ENCODE data around the gene NME7.
"Not testable (repeated sequence)": the region's sequence is repeated elsewhere in the genome, so short reads cannot be mapped to it uniquely, and the experiment has no call there.

NME7 gene

DNA sequence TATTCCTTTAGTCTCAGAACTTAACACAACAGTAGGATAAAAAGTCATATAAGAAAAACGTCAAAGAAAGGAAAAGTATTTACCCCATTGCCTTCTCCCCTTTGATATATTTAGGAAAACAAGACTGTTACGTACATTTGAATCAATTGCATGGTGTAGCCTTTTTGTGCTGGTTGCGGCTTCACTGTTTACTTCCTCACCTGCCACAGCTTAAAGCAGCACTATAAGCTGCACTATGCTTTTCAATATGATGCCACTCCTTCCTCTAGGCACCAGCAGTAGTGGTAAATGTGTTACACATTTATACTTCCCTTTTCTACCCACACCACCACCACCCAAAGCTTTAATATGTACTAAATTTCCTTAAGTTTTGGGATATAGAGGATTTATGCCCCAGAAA, 150.0 kb downstream of the NME7 start:
- no peak for DNase-seq (ENCODE audit: low read depth)

DNA sequence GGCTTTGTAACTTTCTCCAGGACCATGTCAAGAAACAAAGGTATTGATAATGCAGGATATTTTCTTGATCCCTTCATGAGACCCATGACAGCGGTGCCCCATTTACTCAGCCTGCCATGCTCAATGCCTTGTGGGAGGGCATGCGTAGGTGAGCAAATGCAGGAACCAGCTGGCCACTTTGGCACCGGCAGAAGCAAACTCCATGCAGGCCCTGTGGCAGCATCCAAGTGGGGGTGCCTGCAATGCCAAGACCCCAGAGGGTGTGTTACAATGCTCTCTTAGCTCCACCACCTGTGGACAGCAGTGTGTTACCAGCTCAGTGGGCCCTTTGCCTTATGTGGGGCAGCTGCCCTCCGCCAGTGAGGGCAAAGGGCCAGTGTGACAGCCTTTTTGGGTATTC, 153.0 kb downstream of the NME7 start:
- DNase-seq (ENCODE audit: low read depth) = no peak

DNA sequence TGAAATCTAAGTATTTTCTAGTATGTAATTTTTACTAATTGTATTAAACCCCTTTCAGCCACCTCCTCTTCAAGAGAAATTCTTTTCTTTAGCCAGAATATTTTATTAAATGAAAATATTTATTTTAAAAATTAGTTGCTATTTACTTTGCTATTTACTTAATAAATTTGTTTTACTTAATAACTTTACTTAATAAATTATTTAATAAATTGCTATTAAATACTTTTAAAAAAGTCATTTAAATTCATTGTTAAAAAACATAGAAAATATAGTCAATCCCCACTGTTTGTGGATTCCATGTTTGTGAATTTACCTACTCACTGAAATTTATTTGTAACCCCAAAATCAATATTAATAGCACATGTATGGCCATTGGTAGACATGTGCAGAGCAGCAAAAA, 155.5 kb downstream of the NME7 start:
- DNase-seq (ENCODE audit: low read depth) = no peak

DNA sequence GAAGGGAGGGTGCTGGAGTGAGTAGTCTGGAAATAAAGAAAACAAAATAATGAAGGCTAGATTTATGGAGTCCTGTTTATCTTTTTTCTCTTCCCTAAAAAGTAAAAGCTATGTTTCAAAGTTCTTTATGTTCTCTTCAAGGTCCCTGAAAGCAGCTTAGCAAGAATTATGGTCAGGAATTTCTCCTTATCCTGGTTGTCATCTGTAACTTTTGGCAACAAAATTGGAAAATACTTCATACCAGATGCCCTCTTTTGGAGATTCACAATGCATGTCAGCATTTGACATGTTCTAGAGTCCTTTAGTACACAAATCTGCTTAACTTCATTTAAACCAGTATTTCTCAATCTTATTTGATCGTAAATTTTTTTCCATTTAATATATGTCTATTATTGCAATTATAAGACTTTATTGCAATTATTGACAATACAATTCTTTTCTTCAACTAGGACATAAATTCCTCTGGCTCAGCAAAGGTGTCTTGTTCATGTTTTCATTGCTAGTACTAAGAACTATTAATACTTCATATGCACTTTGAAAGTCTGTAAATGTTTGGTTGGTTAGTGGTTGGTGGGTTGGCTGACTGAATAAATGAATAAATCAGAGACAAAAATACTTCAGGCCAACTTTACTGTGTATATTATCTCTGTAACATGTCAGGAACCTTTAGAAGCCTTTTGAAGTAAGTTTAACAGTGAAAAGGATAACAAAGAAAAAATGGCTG, 159.6 kb downstream of the NME7 start:
- no peak for DNase-seq (ENCODE audit: low read depth)

DNA sequence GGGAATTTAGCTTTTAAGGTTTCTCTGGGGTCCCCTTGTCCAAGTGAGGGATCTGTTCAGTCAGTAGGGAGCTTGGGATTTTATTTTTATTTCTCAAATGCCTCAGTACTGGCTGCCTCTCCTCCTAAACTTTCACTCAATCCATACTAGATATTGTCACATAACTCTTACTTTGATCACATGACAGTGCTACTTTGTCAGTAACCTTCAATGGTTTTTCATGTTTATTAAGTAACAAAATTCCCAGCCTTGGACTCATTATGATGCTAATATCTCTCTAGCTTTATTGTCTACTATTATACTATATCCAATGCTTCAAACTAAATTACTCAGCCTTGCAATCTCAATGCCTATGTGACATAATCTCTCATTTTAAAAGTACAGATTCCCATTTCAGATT, 163.4 kb downstream of the NME7 start:
- DNase-seq (ENCODE audit: low read depth) = no peak

GRCh38 chr1:169202791-169203665, 164.6 kb downstream of the NME7 start:
- no peak for DNase-seq (ENCODE audit: low read depth)

DNA sequence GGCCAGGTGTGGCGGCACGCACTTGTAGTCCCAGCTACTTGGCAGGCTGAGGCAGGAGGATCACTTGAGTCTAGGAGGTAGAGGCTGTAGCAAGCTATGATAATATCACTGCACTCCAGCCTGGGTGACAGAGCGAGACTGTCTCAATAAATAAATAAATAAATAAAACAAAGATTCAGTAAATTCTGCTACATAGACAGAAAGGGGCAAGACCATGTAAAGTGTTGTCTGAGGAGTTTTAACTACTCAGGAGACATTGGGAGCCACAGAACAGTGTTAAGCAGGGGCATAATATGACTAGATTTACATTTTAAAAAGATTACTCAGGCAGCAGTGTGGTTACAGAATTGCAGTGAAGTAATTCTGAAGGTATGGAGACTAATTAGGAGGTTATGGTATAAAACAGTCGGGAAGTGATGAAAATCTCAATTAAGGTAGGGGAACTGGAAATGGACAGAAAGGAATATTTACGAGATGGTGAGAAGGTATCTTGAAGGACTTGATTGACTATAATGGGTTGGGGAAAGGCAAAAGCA, 166.4 kb downstream of the NME7 start:
- no peak for DNase-seq (ENCODE audit: low read depth)

DNA sequence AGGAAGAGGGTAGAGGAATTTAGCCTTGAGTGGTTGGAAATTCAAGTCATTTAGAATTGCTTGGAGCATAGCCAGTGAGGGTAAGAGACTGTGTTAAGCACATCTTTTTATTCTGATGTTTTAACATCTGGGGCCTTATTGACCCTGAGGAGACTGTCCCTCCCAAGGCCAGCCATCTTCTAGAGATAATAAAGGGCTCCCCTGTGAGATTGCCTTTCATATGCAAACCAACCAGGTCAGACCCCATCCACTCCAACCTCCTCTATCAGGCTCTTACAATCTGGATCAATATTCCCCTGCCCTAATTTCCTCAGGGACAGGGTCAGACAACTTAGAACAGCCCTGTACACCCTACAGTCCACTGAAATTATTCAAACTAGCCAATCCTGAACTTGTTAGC, 167.3 kb downstream of the NME7 start:
- DNase-seq (ENCODE audit: low read depth) = no peak

DNA sequence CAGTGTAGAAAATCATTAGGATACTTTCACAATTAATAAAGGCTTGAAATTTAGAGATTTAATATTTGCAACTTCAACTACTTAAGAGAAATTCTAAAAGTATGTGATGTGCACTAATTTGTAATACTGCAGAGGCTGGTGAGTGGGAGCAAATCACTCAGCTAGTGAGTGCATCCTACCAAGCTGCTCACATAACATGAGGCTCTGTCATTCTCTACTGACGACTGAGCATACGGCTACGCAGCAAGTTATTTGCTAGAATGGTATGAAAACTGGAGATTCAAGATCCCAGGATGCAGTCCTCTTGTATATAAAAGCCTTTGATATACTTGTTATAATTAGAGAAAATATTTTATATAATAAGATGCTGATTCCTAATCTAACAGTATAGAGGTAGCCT, 171.0 kb downstream of the NME7 start:
- no peak for DNase-seq (ENCODE audit: low read depth)

GRCh38 chr1:169196161-169196560, 171.4 kb downstream of the NME7 start:
- no peak for DNase-seq (ENCODE audit: low read depth)

DNA sequence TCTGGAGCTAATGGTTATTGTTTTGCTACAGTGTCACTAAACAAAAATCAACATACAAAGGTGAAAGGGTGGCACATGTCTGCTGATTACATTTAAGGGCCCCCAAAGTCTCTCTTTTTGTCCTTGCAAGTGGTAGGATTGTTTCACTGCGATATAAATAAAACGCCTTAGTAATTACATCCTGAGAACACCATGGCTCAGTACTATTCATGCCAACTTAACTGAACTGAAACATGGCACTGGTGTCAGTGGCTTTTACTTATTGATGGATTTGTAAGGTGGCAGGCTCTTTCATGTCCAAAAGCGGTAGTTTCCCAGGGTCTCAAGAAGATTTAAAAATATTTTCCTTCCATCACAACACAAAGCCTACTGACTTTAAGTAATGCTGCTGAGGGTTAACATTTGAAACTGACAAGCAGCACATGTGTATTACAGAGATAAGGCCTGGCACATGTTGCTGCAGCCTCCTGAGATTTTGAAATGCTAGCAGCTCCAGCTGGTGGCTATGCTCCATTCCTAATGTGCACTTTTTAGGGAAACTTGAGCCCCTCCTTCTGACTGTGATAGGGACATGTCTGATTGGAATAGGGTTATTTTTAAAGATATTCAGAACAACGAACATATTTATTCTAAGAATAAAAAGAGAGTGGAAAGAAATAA, 174.3 kb downstream of the NME7 start:
- no peak for DNase-seq (ENCODE audit: low read depth)

GRCh38 chr1:169186106-169186505, 181.5 kb downstream of the NME7 start:
- DNase-seq (ENCODE audit: low read depth) = no peak

GRCh38 chr1:169184812-169185211, 182.8 kb downstream of the NME7 start:
- no peak for DNase-seq (ENCODE audit: low read depth)

DNA sequence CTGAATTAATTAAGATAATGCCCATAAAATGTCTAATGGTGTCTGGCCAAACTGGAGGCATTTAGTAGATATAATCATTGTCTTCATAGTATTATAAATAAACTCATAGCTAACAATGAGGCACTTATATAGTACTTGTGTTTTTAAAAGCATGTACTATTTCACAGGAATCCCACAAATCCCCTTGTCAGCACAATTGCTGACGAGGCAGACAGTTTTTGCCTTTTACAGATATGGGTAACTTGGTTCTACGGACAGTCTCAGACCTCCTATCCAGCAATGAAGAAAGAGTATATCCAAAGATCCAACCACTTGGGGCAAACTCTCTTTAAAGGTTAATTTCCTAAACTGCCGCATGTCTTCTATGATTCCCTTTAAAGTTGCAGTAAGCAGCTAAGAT, 187.4 kb downstream of the NME7 start:
- DNase-seq (ENCODE audit: low read depth) = no peak

DNA sequence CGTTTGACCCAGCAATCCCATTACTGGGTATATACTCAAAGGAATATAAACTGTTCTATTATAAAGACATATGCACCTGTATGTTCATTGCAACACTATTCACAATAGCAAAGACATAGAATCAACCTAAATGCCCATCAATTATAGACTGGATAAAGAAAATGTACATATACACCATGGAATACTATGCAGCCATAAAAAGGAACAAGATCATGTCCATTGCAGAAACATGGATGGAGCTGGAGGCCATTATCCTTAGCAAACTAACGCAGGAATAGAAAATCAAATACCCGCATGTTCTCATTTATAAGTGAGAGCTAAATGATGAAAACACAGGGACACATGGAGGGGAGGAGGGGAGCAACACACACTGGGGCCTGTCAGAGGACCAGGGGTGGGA, 188.2 kb downstream of the NME7 start:
- DNase-seq (ENCODE audit: low read depth) = not testable (repeated sequence)

DNA sequence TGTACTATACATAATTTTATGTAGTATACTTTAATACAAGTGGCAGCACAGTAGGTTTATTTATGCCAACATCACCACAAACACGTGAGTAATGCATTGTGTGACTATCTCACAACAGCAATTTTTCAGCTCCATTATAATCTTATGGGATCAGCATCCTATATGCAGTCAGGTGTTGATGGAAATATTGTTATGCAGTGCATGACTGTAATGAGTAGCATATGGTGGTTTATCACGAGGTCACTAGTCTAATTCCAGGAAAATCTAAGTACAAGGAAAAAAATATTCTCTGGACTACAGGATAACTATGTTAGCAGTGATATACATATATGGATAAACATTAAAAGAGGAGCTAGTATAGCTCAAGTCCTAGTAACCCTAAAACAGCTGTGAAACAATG, 192.1 kb downstream of the NME7 start:
- DNase-seq (ENCODE audit: low read depth) = no peak

GRCh38 chr1:169163059-169163458, 204.5 kb downstream of the NME7 start:
- DNase-seq (ENCODE audit: low read depth) = no peak

DNA sequence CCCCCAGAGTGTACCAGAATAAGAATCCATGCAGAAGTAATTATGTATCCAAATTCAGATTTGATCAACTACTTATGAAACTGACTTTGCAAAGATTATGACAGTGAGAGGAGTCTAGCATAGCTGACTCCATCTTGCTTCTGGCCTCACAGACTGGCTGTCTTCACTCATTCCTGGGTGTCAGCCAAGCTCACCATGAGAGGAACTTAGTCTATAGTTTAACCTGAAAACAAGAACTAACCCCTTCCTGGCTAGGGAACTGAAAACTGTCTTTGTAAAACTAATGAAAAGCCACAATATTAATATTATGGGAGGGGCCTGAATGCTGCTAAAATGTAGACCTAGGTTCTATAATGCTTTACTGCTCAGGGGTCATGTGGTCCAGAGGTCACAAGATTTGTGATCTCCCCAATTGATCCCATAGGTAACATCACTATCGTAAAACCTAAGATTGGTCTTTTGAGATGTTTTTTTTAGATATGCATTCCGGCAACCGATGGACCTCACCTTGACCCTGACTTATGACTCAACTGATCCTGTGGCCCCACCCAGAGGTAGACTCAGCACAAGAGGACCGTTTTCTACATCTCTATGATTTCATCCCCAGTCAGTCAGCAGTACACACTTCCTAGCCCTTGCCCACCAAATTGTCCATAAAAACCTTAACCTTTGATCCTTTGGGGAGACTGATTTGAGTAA, 206.0 kb downstream of the NME7 start:
- no peak for DNase-seq (ENCODE audit: low read depth)

- no peak for DNase-seq (ENCODE audit: low read depth)
These were observed 206.6 kb downstream of the NME7 start for GRCh38 chr1:169160845-169161495.

- no peak for DNase-seq (ENCODE audit: low read depth)
These were observed 211.0 kb downstream of the NME7 start for GRCh38 chr1:169156580-169156979.

- no peak for DNase-seq (ENCODE audit: low read depth)
These were observed 211.9 kb downstream of the NME7 start for GRCh38 chr1:169155675-169156074.

Measured in HS-27A (cell line).